SW 1271 (cell line): ENCODE measurements around the gene ATP2B2.
"Not testable (repeated sequence)": the region's sequence is repeated elsewhere in the genome, so short reads cannot be mapped to it uniquely, and the experiment has no call there.

ENCODE experiments used
- DNase-seq, 2 experiments: peaks; one replicate each; lab custom pipeline; 2025; lab: John Stamatoyannopoulos, UW

The ATP2B2 gene

GRCh38 chr3:10382892-10383849, 122.2 kb downstream of the ATP2B2 start:
- no peak for DNase-seq

GRCh38 chr3:10382445-10382844, 122.9 kb downstream of the ATP2B2 start:
- not testable (repeated sequence) for DNase-seq

GRCh38 chr3:10381336-10381735, 124.0 kb downstream of the ATP2B2 start:
- no peak for DNase-seq

- DNase-seq, result no peak
Measured at GRCh38 chr3:10380906-10381305, 124.5 kb downstream of the ATP2B2 start.

- no peak for DNase-seq
Measured at GRCh38 chr3:10379961-10380360, 125.4 kb downstream of the ATP2B2 start.

- no peak for DNase-seq
Measured at GRCh38 chr3:10379161-10379560, 126.2 kb downstream of the ATP2B2 start.

- no peak for DNase-seq
Measured at GRCh38 chr3:10378742-10379141, 126.6 kb downstream of the ATP2B2 start.

GRCh38 chr3:10378246-10378645, 127.1 kb downstream of the ATP2B2 start:
- no peak for DNase-seq

GRCh38 chr3:10377148-10377725, 128.1 kb downstream of the ATP2B2 start:
- no peak for DNase-seq

- DNase-seq, result no peak
Measured at GRCh38 chr3:10376353-10376752, 129.0 kb downstream of the ATP2B2 start.

- no peak for DNase-seq
Measured at GRCh38 chr3:10375296-10376053, 129.9 kb downstream of the ATP2B2 start.

- no peak for DNase-seq
Measured at GRCh38 chr3:10374311-10374710, 131.1 kb downstream of the ATP2B2 start.

- DNase-seq, result no peak
Measured at GRCh38 chr3:10373686-10374261, 131.6 kb downstream of the ATP2B2 start.

- no peak for DNase-seq
Measured at GRCh38 chr3:10371789-10372188, 133.6 kb downstream of the ATP2B2 start.

- no peak for DNase-seq
Measured at GRCh38 chr3:10371167-10371566, 134.2 kb downstream of the ATP2B2 start.

GRCh38 chr3:10370429-10370828, 135.0 kb downstream of the ATP2B2 start:
- DNase-seq, result no peak

GRCh38 chr3:10368512-10368911, 136.9 kb downstream of the ATP2B2 start:
- no peak for DNase-seq

GRCh38 chr3:10367506-10367905, 137.9 kb downstream of the ATP2B2 start:
- DNase-seq, result no peak

GRCh38 chr3:10366651-10367101, 138.7 kb downstream of the ATP2B2 start:
- peak; percentile 44 to 72 for DNase-seq

- DNase-seq, result peak in 1 of 2 experiments; percentile 12
Measured at GRCh38 chr3:10365791-10366190, 139.6 kb downstream of the ATP2B2 start.

- DNase-seq, result no peak
Measured at GRCh38 chr3:10365316-10365715, 140.1 kb downstream of the ATP2B2 start.

GRCh38 chr3:10364806-10365205, 140.6 kb downstream of the ATP2B2 start:
- DNase-seq, result no peak
